ENCODE results near the gene NDC80.
A peak's percentile ranks its signal among the peaks of the same experiment; 100 is the strongest.
"Not testable (repeated sequence)": the region's sequence is repeated elsewhere in the genome, so short reads cannot be mapped to it uniquely, and the experiment has no call there.

Gene NDC80

DNA sequence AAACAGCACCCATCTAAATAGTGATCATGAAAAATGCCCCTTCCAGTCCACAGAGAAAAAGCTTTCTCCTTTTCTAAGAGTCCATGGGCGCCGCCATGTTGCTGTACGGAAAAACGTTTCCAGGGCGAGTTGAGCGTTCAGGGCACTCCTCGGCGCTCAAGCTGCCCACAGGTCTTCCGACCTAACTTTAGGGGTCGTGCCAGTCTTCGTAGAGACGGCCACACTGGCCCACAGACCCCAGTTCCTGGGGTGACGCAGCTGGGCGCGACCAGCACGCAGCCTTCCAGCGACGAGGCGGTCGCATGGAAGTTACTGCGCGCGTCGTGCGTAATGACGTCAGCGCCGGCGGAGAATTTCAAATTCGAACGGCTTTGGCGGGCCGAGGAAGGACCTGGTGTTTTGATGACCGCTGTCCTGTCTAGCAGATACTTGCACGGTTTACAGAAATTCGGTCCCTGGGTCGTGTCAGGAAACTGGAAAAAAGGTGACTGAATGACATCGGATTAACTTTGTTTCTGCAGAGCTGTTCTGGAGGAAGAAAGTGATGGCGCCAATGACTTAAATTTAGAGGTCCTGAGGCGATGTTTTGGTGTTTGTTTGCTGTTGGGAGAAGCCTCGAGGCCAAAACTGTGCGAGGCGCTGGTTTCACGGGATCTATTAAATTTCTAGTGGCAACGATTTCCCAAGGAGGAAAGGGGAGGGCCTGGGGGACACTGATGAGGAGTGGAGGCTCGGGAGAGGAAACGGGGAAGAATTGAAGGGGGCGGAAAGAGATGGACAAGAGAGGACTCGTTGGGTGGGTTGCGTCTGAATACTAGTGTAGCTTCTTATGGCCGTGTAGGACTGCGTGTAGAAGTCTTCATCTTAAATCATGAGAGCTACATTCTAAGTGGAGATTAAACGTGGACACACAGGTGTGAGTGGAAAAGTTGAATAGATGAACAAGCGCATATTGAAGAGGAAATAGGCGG, at the start of gene NDC80, which contains the start of gene METTL4:
Gene NDC80 (plus strand): TSS at position 358 of the 971 bp plus-strand sequence. CDS start 1,429 bp downstream, outside the sequence.
Gene METTL4 (minus strand): TSS at position 306 of the 971 bp plus-strand sequence. CDS start 4,289 bp downstream, outside the sequence.
- DNase-seq (ENCODE audit: low read depth, low spot score) = peak; percentile 62

DNA sequence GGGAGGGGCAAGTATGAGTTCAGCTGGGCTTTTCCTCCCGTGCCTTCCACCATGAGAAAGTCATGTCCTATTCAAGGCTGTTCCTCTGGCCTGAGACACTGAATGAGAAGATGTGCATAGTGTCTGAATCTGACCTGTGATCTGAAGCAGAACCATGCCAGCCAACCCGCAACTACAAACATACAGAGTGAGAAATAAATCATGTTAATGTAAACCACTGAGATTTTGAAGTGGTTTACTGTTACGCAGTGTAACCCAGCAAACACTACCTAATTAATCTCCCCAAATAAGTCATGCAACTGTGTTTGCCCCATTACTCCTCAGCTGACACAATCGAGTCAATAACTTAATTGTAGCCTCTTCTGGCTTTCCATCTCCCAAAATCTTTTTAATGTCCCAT, 49.2 kb upstream of the NDC80 start:
- no peak for DNase-seq (ENCODE audit: low read depth, low spot score)

- not testable (repeated sequence) for DNase-seq (ENCODE audit: low read depth, low spot score)
Measured at GRCh38 chr18:2524794-2525198, 46.6 kb upstream of the NDC80 start.

DNA sequence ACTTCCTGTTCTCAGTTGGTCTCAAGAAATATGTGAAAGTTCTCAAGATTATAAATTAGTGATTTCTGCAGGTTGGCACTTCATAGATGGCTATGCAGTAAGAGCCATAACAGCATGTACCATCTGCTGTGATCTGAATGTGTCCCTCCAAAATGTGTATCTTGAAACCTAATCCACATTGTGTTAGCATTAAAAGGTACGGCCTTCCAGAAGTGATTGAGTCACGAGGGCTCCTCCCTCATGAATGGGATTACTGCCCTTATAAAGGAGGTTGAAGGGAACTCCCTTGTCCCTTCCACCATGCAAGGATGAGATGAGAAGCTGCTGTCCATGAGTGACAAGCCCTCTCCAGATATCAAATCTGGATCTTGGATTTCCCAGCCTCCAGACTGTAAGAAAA, 45.0 kb upstream of the NDC80 start:
- no peak for DNase-seq (ENCODE audit: low read depth, low spot score)

- no peak for DNase-seq (ENCODE audit: low read depth, low spot score)
Measured at GRCh38 chr18:2529154-2529553, 42.2 kb upstream of the NDC80 start.

DNA sequence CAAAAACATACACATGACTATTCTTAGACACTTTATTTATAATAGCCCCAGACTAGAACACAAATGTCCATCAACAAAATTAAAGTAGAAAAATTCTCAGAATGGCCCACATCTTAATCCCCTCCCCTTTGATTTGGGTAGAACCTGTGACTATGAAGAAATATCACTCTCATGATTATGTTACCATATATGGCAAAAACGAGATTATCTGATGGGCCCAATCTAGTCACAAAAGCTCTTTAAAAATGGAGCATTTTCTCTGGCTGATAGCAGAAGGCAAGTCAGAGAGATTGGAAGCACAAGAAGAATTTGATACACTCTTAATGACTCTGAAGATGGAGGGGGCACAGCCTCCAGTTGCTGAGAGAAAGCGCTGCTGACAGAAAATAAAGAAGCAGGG, 39.6 kb upstream of the NDC80 start:
- DNase-seq (ENCODE audit: low read depth, low spot score) = no peak

GRCh38 chr18:2532797-2533196, 38.6 kb upstream of the NDC80 start:
- DNase-seq (ENCODE audit: low read depth, low spot score) = no peak

DNA sequence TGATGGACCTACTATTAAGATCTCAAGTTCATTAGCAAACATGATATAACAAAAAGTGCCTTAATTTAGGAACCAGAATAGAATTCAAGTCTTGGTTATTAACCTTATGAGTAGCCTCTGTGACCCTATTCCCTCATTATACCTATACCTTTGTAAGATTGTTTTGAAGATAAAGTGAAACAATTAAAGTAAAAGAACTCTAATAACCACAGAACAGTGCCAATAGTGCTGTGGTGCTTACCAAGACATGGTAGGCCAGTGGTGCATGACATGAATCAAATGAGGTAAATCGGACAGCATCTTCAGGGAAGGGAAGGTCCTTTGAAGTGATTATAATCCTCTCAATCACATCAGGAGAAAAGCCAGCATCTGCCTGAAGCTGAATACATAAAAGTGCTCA, 36.5 kb upstream of the NDC80 start:
- no peak for DNase-seq (ENCODE audit: low read depth, low spot score)

GRCh38 chr18:2535419-2535910, 35.9 kb upstream of the NDC80 start:
- DNase-seq (ENCODE audit: low read depth, low spot score) = no peak

DNA sequence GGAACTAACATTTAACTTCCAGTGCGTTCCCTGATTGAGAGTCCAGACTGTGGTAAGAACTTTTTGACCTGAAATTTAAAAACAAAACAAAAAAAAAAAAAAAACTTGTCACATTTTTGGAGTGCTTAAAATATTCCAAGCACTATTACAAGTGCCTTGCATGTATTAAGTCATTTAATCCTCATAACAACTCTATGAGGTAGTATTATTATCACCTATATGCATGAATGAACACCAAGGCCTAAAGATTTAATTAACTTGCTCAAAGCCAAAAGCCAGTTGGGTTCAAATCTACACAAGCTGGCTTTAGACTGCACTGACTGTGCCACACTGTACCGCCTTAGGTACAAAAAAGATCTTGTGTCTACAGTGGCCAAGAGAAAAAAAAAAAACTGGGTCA, 35.3 kb upstream of the NDC80 start:
- DNase-seq (ENCODE audit: low read depth, low spot score) = no peak

DNA sequence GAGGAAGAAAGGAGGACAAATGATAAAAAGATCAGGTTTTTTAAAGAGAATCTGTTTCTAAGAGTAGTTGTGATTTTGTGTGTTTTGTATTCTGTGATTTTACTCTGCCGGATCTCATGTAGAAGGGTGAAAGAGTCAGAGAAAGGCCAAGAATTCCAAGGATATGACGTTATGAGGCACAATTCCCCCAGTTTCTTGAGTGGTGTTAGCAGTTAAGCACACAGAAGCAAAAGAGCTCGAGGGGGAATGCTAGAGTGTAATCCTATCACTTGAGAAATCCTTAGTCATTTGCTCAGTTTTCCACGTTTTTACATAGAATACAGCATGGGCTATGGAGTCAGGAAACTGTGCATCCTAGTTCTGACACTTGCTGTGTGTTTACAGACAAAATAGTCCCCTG, 34.9 kb upstream of the NDC80 start:
- DNase-seq (ENCODE audit: low read depth, low spot score) = no peak

GRCh38 chr18:2537296-2537695, 34.1 kb upstream of the NDC80 start:
- no peak for DNase-seq (ENCODE audit: low read depth, low spot score)

GRCh38 chr18:2538236-2538635, 33.1 kb upstream of the NDC80 start:
- no peak for DNase-seq (ENCODE audit: low read depth, low spot score)

GRCh38 chr18:2538844-2539243, 32.5 kb upstream of the NDC80 start:
- DNase-seq (ENCODE audit: low read depth, low spot score) = no peak

GRCh38 chr18:2540575-2540974, 30.8 kb upstream of the NDC80 start:
- no peak for DNase-seq (ENCODE audit: low read depth, low spot score)

- DNase-seq (ENCODE audit: low read depth, low spot score) = not testable (repeated sequence)
Measured at GRCh38 chr18:2541925-2542563, 29.3 kb upstream of the NDC80 start.

DNA sequence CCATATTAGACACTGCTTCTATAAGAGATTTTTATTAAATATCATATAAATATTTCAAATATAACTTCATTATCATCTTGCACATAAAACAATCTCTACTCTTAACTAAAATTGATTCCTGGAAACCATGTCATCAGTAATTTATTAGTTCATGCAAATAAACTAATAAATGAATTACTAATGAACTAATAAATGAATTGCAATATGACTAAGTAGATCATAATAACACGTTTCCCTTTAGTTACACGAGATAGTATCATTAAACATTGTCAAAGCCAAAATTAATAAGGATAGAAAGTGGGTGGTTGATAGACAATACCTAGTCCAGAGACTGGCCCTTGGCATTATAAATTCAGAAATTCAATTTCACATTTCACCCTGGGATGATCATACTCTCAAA, 26.2 kb upstream of the NDC80 start:
- DNase-seq (ENCODE audit: low read depth, low spot score) = no peak

- DNase-seq (ENCODE audit: low read depth, low spot score) = no peak
Measured at GRCh38 chr18:2547477-2548087, 23.8 kb upstream of the NDC80 start.

GRCh38 chr18:2549462-2549861, 21.9 kb upstream of the NDC80 start:
- DNase-seq (ENCODE audit: low read depth, low spot score) = no peak

DNA sequence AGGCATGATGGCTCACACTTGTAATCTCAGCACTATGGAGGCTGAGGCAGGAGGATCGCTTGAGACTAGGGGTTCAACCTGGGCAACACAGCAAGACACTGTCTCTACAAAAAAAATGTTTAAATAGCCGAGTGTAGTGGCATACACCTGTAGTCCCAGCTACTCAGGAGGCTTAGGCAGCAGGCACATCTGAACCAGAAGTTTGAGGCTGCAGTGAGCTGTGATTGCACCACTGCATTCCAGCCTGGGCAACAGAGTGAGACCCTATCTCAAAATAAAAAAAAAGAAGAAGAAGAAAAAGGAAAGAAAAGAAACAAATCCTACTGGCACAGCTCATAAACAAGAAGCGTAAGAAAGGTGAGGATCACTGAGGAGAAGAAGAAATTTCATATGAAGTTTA, 19.9 kb upstream of the NDC80 start:
- no peak for DNase-seq (ENCODE audit: low read depth, low spot score)

DNA sequence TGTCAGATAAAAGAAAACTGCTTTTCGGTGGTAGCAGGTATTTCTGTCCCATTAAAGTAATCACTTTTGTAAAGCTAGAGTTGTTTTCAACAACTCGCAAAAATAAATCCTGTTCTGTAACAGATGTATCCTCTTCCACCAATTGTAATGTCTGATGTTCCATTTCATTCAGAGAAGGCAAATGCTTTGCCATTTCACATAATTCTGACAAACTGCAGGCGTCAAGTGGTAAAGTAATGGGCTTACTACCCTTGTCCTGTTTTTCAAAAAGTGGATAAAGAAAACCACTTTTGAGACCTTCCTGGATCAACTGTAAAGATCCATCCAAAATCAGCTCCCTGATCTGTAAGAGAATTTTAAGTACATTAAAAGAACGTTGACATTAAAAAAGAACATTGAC, 16.7 kb upstream of the NDC80 start:
- DNase-seq (ENCODE audit: low read depth, low spot score) = no peak

GRCh38 chr18:2555895-2556294, 15.5 kb upstream of the NDC80 start:
- no peak for DNase-seq (ENCODE audit: low read depth, low spot score)
